GM19025 (cell line): Measurements from ENCODE around the gene PPP1R27.

Experiments
- ATAC-seq: cut with Tn5 transposase; IDR thresholded peaks from one replicate; pipeline ENCODE4 v1.9.1; 2021; ENCODE audit warnings: mild to moderate bottlenecking, low read depth, moderate library complexity; ENCODE audit not compliant: unreplicated experiment

PPP1R27 gene

GRCh38 chr17:81822996-81823819, 11.6 kb downstream of the PPP1R27 start:
- no peak for ATAC-seq

DNA sequence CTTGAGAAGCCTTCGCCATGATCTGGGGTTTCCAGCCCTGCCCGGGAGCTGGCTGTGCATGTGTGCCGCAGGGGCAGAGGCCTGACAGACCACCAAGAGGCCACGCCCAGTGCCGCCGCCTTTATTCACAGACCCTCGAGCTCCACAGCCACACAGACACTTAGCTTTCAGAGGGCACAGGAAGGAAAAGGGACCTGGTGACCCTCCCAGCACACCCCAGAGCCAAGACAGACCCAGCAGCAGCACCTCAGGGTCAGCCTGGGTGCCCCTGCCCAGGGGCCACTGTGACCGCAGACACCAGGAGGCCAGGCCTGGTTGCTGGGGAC, 12.6 kb downstream of the PPP1R27 start:
- no peak for ATAC-seq

DNA sequence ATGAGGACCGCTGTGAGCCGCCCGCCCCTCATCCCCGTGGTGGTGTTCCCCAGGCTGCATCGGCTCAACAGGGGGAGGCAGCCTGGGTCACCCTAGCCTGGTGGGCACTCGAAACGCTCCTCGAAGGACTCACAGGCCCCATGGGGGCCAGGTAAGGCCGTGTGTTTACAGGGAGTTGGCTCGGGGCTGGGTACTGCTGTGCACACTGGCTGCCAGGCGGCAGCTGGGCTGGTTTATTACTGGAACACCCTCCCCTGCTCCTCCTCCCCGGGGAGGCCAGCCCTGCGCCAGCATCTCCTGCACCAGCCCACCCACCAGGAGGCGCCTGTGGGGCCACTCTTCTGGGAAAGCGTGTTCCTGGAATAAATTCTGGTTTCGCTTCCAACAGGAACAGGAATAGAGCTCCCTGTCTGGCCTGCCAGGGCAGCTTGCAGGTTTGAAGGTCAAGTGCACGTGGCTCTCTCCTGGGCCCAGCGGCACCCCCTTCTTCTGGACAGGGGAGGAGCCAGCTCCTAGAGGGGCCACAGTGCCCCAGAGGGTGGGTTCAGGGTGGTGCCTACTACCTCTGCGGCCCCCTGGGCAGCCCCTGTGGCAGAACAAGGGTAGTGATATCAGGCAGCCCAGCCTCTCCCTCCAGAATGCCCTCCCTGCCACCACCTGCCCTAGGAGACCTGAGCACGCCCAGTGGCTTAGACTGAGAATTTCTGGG, 13.1 kb downstream of the PPP1R27 start:
- no peak for ATAC-seq

GRCh38 chr17:81821147-81821546, 13.7 kb downstream of the PPP1R27 start:
- ATAC-seq: no peak

GRCh38 chr17:81819708-81820107, 15.1 kb downstream of the PPP1R27 start:
- ATAC-seq: no peak

DNA sequence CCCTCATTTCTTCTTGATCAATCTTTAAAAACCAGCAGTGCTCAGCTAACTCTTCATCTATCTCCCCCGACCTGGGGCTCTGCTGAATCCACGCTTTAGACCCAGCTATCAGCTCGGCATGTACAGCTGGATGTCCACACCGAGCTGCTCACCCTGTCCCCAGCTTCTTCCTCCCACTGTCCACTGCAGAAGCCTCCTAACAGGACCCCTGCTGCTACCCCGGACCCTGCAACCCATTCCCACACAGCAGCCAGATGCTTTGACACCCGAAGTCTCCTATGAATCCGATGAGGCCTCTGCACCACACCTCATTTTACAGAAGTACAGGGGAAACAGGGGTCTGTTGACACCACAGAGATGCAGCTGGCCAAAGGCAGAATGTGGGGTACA, 17.1 kb downstream of the PPP1R27 start:
- ATAC-seq: no peak

DNA sequence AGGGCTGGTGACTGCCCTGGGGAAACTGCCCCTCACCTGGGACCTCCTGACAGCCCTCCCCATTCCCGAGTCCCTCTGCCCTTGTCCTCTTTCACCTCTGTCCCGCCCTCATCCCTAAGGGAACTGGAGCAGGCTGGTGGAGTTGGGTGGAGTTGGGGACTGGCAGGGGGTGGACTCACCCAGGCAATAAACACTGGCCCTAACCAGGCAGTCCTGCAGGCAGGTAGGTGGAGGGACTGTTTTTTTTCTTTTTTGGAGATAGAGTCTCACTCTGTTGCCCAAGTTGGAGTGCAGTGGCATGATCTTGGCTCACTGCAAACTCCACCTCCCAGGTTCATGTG, 19.2 kb downstream of the PPP1R27 start:
- no peak for ATAC-seq

DNA sequence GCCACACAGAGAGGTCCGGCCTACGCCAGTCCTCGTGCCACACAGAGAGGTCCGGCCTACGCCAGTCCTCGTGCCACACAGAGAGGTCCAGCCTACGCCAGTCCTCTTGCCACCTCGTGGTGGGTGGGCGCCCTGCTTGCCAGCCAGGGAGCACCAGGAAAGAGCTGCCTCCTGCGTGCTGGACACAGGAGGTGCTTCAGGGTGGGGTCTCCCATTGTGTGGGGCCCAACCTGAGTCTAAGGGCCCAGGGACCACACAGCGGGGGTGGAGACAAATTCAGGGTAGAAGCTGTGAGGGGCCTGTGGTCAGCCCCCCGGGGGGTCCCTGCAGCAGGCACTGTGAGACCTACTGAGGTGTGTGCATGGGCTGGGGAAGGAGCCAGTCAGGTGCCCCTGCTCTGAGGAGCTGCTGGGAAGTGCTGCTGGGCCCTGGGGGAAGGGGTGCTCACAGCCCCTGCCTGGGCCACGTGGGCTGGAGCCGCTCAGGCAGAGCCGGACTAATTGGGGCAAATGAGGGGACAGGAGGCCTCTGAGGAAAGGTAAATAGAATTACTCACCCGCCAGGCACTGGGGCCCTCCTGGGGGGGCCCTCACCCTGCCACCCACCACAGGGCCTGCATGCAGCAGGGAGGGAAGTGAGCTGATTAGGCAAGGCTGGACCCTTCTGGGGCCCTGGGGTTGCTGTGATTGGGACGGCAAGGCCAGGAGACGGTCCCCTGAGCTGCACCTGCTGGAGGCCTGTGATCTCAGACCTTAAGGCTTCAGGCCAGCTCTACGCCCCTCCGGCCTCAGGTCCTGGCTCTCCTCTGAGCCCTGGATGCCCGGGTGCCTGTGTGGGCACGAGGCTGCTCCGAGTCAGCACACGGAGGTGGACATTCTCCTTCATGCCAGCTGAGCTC, 19.9 kb downstream of the PPP1R27 start:
- no peak for ATAC-seq

DNA sequence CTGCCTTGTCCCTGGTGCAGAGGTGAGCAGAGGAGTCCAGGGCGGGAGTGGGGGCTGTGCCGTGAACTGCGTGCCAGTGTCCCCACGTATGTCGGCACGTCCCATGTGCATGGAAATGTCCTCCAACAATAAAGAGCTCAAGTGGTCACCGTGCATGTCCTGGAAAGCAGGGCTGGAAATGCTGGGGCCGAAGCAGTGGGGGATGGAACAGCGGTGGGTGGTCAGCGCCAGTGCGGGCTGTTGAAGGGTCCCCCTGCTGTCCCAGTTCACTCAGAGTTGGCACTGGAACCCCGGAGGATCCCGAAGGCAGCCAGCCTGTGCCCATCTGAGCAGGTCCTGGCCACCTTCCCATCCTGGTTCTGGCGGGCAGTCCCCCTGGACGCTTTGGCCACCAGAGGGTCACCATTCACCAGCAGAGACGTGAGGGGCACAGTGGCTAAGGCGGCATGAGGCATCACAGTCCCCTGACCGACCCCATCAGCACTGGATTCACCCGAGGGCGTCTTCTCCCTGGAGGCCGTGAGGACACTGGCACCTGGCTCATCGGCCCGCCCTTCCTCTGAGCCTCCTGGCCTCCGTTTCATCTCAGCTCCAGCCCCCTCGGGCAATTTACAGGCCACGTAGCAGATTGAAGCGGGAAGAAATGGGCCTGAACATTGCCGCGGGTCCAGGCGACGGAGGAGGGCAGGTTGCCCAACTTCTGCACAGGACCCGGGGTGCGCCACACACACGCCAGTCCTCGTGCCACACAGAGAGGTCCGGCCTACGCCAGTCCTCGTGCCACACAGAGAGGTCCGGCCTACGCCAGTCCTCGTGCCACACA, 20.8 kb downstream of the PPP1R27 start:
- no peak for ATAC-seq

- ATAC-seq: no peak
Measured at GRCh38 chr17:81813371-81813684, 21.5 kb downstream of the PPP1R27 start.

DNA sequence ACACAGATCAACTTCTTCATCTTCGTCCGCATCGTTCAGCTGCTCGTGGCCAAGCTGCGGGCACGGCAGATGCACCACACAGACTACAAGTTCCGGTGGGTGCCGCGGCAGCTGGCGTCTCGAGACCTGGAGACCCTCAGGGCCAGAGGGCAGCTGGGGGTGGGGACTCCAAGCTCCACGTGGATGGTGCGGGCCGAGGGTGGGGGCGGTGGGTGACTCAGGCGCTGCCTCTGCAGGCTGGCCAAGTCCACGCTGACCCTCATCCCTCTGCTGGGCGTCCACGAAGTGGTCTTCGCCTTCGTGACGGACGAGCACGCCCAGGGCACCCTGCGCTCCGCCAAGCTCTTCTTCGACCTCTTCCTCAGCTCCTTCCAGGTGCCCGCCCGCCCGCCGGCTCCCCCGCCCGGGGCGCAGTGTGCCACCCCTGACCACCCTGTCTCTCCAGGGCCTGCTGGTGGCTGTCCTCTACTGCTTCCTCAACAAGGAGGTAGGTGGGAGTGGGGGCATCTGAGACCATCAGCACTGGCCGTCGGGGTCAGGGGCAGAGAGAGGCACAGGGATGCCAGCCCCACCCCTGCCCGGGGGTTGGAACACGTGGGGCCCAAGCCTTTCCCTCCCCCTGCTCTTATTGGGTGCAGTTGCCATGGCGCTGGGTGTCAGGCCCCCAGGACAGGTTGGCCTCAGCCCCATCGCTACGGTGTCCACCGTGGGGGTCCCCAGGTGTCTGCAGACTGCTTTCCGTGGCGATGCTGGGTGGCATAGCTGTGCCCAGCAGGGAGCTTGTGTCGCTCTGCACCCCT, 22.1 kb downstream of the PPP1R27 start:
- no peak for ATAC-seq

DNA sequence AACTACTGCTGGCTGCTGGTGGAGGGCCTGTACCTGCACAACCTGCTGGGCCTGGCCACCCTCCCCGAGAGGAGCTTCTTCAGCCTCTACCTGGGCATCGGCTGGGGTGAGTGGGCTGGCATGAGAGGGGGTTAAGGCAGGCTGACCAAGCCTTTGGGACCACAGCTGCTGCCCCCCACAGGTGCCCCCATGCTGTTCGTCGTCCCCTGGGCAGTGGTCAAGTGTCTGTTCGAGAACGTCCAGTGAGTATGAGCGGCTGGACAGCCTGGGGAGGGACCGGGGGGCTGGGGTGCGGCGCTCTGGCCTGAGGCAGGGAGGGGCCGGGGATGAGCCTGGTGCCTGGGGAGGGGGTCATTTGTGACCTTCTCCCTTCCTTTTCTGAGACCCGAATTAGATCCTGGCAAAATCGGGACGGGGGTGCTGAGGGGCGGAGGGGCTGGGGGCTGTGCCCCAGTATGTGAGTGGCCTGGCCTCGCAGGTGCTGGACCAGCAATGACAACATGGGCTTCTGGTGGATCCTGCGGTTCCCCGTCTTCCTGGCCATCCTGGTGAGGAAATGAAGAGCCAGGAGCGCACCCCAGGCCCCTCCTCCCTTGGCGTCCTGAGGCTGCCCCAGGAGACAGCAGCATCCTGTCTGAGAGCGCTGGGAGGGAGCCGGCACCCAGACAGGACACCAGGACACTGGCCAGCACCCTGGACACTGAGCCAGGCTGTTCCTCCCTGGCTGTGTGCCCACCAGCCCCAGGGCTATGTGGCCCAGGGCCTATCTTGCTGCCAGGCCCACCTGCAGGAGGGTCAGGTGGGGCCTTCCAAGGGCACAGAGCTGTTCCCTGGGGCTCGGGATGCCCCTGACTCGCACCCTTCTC, 22.9 kb downstream of the PPP1R27 start:
- no peak for ATAC-seq

GRCh38 chr17:81810892-81811704, 23.8 kb downstream of the PPP1R27 start:
- ATAC-seq: no peak

DNA sequence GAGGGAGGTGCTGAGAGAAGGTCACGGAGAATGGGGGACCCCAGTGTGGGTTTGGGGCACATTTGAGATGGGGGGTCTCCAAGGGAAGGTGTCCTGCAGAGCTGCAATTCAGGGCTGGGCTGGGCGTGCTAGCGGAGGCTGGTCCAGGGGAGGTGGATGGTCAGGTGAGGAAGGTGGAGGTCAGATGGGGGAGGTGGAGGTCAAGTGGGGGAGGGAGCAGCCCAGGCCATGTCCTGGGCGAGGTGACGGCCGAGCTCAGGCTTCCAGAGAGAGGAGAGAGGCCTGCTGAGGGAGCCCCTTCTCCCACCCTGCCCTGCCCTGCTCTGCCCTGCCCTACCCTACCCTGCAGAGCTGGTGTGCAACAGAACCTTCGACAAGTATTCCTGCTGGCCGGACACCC, 24.4 kb downstream of the PPP1R27 start:
- no peak for ATAC-seq

DNA sequence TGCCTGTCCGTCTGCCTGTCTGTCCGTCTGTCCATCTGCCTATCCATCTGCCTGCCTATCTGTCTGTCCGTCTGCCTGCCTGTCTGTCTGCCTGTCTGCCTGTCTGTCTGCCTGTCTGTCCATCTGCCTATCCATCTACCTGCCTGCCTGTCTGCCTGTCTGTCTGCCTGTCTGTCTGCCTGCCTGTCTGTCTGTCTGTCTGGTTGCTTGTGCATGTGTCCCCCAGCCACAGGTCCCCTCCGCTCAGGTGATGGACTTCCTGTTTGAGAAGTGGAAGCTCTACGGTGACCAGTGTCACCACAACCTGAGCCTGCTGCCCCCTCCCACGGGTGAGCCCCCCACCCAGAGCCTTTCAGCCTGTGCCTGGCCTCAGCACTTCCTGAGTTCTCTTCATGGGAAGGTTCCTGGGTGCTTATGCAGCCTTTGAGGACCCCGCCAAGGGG, 25.3 kb downstream of the PPP1R27 start:
- ATAC-seq: no peak

DNA sequence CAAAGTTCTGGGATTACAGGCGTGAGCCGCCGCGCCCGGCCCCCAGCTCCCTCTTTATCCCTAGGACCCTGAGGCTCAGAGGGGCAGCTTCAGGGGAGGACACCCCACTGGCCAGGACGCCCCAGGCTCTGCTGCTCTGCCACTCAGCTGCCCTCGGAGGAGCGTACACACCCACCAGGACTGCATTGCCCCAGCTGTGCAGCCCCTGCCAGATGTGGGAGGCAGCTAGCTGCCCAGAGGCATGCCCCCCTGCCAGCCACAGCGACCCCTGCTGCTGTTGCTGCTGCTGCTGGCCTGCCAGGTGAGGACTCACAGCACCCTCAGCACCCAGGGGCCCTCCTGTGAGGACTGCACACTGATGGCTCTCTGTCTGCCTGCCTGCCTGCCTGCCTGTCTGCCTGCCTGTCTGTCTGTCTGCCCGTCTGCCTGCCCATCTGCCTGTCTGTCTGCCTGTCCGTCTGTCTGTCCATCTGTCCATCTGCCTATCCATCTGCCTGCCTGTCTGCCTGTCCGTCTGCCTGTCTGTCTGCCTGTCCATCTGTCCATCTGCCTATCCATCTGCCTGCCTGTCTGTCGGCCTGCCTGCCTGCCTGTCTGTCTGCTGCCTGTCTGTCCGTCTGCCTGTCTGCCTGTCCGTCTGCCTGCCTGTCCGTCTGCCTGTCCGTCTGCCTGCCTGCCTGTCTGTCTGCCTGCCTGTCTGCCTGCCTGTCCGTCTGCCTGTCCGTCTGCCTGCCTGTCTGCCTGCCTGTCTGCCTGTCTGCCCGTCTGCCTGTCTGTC, 25.9 kb downstream of the PPP1R27 start:
- no peak for ATAC-seq

- no peak for ATAC-seq
Measured at GRCh38 chr17:81807839-81808238, 27.0 kb downstream of the PPP1R27 start.
